DMS 273 treated with DMSO at 0.1 percent for 48 hours (cell line): ENCODE results near the gene RELN.
"Not testable (repeated sequence)": the region's sequence is repeated elsewhere in the genome, so short reads cannot be mapped to it uniquely, and the experiment has no call there.

Experiments
- DNase-seq: peaks from one replicate; lab custom pipeline; 2025; lab: John Stamatoyannopoulos, UW

Gene RELN

DNA sequence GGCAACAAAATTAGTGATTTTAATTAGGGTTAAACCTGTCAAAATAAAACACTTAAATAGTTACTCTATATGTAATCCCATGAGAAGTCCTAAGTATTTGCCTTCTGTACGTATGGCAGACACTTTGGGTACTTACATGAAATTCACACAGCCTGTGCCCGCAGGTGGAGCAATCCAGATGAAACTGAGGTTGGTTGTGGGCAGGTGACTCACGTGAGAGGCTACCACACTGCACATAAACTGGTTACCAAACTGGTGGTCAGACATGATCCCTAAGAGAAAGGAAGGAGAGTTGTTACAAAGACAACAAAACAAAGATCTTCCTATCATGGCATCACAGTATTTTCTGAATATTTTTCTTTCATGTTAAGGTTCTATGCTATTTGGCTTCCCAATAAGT, 156.1 kb downstream of the RELN start:
- no peak for DNase-seq

DNA sequence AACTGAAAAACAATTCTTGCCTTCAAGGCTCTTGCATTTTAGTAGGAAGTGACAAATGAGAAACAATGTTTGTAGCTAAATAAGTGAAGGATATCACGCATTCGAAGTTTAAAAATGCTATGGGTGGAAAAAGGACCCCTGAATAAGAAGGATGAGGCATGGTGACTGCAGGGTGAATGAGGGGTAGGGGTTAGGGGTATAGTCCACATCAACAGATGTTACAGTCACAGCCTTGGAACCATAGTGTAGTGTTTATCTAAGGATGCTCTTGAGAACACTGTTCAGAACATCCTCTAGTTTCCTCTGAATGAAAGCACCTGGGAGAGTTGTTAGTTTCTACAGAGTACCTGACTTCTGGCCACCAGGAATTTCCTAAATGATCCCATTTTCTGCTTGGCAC, 157.0 kb downstream of the RELN start:
- no peak for DNase-seq

DNA sequence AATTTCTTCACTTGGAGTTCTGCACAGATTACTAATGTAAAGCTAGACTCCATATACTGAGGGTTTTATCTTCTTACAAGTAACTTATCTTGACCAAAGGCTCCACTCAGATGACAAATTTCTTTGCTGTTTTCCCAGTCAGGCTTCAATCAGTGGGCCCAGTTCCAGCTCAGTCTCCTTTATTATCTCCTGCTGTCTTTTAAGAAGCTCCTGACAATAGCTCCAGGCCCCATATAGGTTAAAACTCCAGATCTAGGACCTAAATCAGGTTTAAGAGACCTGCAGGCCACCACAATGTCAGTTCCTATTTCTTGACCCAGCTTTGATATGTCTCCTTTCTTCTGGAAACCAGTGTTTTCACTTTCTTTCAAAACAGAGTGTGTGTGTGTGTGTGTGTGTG, 165.2 kb downstream of the RELN start:
- DNase-seq: no peak

- no peak for DNase-seq
Measured at GRCh38 chr7:103823084-103823483, 166.4 kb downstream of the RELN start.

- no peak for DNase-seq
Measured at GRCh38 chr7:103821092-103821491, 168.4 kb downstream of the RELN start.

DNA sequence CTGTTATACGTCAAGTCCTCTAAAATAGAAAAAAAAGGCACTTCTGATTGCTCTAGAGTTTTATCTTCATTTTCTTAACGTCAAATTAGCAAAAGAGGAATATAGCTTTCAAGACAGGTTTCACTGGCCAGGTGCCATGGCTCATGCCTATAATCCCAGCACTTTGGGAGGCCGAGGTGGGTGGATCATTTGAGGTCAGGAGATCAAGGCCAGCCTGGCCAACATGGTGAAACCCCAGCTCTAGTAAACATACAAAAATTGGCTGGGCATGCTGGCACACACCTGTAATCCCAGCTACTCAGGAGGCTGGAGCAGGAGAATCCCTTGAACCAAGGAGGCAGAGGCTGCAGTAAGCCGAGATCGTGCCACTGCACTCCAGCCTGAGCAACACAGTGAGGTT, 173.5 kb downstream of the RELN start:
- not testable (repeated sequence) for DNase-seq

DNA sequence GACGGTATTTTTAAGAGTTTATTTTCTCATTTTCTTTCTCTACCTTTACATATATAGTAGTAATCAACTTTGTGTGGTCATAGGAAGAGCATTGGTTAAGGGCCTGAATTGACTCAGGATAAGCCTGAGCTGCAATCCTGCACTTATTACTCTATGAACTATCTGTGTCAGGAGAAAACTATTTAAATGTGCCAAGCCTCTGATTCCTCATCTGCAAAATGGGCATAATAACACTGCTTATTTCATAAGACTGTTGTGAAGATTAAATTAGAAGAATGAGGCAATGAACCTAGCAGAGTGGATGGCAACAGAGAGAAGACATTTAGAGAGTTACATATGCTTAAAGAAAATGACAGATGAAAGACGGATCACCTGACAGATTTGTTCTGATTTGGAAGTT, 175.5 kb downstream of the RELN start:
- DNase-seq: no peak

- no peak for DNase-seq
Measured at GRCh38 chr7:103811997-103812396, 177.5 kb downstream of the RELN start.

DNA sequence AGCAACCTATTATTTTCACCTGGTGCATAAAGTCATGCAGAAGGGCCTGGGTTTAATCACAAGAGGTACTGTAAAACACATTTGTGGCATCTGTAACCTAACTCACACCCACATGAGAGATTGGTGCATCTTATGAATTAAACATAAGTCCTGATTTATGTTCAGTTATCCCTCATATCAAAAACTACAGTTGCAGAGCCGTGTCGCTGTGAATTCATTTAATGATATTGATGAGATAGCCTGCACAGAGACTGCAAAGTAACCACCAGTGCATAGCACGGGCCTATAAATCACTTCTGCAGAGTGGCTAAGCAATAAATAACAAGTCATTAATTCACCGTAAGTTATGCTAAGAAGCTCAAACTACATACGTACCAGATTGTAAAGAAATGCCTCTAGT, 178.2 kb downstream of the RELN start:
- DNase-seq: no peak

DNA sequence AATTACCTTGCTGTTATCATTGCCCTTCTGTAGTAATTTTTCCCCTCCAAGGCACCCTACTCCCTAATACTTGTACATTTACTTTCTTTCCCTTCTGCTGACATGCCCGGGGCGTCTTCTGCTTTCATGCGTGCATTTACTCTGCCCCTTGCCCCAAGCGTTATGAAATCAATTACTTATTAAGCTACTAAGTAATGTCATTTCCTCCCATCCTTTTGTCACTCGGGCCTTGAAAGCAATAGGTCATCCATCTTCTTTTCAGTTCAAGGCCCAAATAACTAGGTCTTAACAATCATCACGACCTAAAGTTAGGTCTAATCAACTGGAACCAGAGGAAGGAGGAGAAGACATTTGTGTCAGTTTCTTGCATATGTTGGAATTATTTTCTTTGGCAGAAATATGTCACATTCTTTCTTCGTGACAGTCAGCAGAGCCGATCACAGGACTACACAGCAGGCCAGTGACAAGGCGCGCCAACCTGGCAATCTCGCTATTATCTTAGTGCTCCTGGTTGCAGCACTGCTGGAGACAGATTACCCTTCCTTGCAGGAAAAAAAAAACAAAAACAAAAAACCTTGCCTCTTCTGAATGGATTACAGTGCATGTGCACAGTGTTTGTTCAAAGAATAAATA, 179.2 kb downstream of the RELN start:
- no peak for DNase-seq

DNA sequence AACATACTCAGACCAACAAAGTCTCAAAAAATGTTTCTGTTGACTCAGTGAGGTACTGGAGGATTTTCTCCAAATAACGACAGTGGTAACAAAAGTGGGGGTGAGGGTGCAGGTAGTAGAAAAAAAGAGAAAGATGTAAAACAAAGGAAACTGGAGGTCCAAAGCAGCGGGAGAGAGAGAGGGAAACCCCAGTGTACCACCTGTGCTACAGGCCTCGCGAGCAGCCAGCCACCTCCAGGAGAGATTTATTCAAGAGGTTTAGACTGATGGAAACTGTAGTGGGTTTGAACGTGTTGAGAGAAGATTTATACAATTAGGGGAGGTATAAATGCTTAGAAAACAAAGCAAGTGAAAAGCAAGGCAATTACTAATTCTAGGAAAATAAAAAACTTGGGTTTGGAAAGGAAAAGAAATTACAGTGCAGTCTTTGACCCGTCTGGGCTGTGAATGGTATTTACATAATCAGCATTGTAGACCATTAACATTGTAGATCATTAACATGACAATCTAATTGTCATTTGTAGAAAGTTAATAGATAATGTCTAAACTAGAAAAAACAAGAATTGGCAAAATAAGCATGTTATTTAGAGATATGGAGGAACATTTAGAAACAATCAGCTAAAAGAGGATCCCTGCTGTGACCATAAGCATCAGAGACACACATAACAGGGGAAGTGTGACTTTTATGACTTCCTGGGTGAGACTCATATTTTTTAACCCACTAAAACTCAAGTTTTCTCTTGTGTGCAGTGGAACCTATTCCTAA, 180.0 kb downstream of the RELN start:
- DNase-seq: no peak

DNA sequence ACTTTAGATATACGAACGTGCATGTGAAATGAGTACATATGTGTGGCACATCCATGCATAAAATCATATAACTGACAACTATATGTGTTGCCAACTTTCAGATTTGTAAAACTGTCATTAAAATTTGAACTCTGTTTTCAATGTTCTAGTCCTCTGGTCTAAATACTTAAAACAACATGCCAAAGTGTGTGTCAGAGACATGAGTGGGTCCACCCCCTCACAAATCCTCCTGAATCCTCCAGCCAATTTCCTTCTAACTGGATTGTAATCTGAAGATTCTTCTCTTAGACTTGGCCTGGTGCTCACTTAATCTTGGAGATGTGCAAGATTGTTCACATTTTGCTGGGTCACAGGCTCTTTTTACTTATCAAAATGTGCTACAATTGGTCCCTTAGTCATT, 184.1 kb downstream of the RELN start:
- no peak for DNase-seq

DNA sequence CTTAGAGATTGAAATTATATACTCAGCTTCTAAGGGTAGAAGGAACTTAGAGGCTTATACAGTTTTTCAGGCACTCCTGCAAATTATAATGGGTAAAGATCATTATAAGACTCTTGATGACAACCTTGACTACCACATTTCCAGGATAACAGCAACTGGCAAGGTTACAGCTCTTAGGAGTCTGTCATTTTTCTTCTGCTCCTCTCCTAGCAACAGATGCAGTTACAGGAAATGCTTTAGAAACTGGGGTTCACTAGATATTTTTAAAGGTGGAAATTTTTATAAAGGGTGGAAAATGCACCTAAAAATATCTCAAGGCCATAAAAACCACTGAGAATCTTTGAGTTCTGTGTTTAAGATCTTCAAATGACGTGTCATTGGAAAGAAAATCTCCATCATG, 185.8 kb downstream of the RELN start:
- no peak for DNase-seq

DNA sequence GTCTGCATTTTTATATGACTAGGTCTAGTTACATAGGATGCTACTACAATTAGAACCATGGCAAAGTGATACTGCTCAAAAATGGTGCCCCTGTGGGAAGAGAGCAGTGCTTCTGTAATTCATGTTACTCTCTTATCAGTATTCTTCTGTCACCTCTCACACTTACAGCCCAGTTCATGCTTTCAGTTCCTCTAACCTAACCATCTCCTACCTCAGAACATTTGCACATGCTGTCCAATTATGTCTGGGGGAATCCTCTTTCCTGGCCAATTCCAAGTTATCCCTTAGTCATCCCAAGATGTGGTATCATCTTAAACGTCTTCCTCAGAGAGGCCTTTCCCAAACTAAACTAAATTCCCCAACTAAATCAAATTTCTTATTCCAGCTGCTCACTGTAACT, 190.2 kb downstream of the RELN start:
- DNase-seq: no peak

DNA sequence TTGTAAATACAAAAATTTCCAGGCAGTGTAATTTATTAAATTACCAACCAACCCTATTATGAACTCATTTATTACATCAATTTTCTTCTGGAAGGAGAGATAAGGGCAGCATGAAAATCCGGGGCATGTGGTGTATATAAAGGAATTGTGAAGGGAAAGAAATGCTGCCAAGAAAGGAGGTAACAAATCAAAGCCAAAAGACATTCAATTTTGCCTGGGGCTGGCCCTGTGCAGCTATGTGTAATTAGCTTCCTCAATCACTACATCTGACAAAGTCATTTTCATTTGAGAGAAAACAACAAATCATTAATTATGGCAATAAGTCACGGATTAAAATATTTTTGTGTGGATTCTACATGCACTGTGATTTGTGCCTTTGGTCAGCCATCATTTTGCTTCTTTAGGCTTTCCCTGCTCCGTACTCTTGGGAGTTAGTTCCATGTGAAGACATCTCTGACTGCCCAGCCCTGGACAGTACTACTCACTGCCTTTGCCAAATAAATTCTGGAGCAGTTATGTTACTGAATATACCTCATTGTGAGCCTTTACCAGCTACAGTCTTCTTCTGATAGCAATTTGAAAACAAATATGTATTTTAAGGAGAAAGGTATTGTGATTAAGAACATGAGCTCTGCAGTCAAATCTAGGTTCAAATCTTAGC, 191.7 kb downstream of the RELN start:
- DNase-seq: no peak

DNA sequence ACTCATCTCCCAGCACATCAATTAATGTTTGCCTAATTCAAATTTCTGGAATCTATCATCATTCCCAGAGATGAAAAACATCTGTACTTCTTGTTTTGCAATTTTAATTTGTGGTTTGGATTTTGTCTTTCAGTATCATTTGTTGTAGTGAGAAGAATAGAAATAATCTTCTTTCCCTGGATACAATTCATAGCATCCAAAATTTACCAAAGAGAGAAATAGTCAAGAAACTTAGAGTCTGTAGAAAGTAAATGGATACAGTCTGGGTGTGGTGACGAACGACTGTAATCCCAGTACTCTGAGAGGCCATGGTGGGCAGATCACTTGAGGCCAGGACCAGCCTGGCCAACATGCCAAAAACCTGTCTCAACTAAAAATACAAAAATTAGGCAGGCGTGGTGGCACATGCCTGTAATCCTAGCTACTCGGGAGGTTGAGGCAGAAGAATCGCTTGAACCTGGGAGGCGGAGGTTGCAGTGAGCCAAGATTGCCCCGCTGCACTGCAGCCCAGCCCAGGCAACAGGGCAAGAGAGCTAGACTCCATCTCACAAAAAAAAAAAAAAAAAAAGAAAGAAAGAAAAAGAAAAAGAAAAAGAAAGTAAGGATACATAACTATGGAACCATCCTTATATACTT, 193.0 kb downstream of the RELN start:
- no peak for DNase-seq

DNA sequence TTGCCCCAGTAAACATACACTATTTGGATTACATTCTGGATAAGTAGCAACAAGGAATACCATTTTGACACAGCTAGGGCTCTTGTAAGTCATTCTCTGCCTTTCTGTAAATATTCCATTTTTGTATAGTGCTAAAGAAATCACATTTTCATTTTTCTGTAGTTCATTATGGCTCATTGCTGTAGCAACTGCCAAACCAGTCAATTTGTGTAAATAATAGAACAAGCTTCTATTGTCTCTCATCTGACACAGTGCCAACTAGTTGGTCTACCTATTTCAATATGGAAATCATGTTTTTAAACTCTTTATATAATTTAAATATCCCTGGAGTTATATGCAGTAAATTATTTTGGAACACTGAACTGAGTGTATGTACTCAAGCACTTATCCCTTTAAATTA, 193.7 kb downstream of the RELN start:
- DNase-seq: no peak

- no peak for DNase-seq
Measured at GRCh38 chr7:103795107-103795506, 194.4 kb downstream of the RELN start.

DNA sequence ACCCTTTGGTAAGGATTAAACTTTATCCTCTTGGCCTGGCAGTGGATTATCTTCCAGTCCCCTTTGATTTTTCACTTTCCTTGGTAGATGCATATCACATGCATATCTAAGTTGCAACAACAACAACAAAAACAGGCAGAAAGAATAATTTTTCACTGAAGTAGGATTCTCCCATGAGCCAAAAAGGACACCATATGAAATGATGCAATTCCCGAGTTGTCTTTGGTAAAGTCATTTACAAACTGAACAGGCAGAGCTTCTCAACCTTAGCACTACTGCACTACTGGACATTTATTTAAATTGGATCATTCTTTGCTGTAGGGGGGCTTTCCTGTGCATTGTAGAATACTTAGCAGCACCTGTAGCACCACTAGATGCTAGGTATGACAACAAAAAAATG, 195.0 kb downstream of the RELN start:
- no peak for DNase-seq

- DNase-seq: no peak
Measured at GRCh38 chr7:103793614-103794013, 195.8 kb downstream of the RELN start.

DNA sequence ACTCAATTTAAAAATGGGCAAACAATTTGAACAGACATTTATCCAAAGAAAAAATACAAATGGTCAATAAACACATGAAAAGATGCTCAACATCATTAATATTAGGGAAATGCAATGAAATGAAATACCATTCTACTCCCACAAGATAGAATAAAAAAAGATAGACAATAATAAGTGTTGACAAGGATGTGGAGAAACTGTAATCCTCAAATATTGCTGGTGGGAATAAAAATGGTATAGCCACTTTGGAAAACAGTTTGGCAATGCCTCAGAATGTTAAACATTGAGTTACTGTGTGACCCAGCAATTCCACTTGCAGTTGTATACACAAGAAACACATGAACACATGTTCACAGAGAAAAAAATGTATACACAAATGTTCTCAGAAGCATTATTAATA, 197.6 kb downstream of the RELN start:
- DNase-seq: no peak

DNA sequence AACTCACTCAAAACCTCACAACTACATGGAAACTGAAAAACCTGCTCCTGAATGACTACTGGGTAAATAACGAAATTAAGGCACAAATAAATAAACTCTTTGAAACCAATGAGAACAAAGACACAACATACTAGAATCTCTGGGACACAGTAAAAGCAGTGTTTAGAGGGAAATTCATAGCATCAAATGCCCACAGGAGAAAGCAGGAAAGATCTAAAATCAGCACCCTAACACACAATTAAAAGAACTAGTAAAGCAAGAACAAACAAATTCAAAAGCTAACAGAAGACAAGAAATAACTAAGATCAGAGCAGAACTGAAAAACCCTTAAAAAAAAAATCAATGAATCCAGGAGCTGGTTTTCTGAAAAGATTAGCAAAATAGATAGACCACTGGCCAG, 202.4 kb downstream of the RELN start:
- not testable (repeated sequence) for DNase-seq
